Sigmoid colon (tissue), 7 donors: ENCODE data around the gene MCC. TPM values are rescaled to one million over a fixed set of nuclear protein-coding genes. Genes with fewer than 3 reads are reported as not detected.

ENCODE experiments used
- DNase-seq: peaks from one replicate; pipeline ENCODE4 v3.0.0-alpha.2; 2019
- H3K27ac ChIP-seq, 4 donors: fragments of 200-600 bp; sonication (generic); one replicate each; pipeline ENCODE4 v1.5.1; 2016 to 2019; ENCODE audit warnings: mild to moderate bottlenecking in 1 of 4
- H3K27me3 ChIP-seq, 3 donors: fragments of 200-600 bp; sonication (generic); one replicate each; pipeline ENCODE4 v1.5.1; 2019; ENCODE audit warnings: mild to moderate bottlenecking in 1 of 3
- H3K36me3 ChIP-seq, 4 donors: fragments of 200-600 bp; sonication (generic); one replicate each; pipeline ENCODE4 v1.5.1; 2016 to 2019
- H3K4me1 ChIP-seq, 4 donors: fragments of 200-600 bp; sonication (generic); one replicate each; pipeline ENCODE4 v1.5.1; 2017 to 2019
- H3K4me3 ChIP-seq, 4 donors: fragments of 200-600 bp; sonication (generic); one replicate each; pipeline ENCODE4 v1.5.1; 2017 to 2019; ENCODE audit warnings: mild to moderate bottlenecking in 2 of 4, moderate library complexity in 1 of 4
- H3K9me3 ChIP-seq, 4 donors: fragments of 200-600 bp in 3 of 4; sonication (generic) in 3 of 4; one replicate each; pipeline versions ENCODE4 v1.5.1 to v1.6.1; 2013 to 2019
- CTCF ChIP-seq, 4 experiments: fragments of 450-650 bp in 3 of 4; fragments of 200-600 bp in 1 of 4; IDR thresholded peaks; one replicate each; pipeline ENCODE4 v1.5.1; 2016 to 2019; ENCODE audit warnings: antibody characterized with exemption in 4 of 4, mild to moderate bottlenecking in 3 of 4, moderate library complexity in 2 of 4
- EP300 ChIP-seq, 4 donors: sonication (generic); formaldehyde crosslinking; IDR thresholded peaks; one replicate each; pipeline ENCODE4 v1.6.1; 2017; ENCODE audit warnings: antibody characterized with exemption in 4 of 4
- POLR2A ChIP-seq, 2 donors: fragments of 450-650 bp; IDR thresholded peaks; one replicate each; pipeline ENCODE4 v1.6.1; 2016; ENCODE audit warnings: antibody characterized with exemption in 2 of 2, mild to moderate bottlenecking in 2 of 2, moderate library complexity in 2 of 2
- POLR2AphosphoS5 ChIP-seq, 4 donors: sonication (generic); formaldehyde crosslinking; IDR thresholded peaks; one replicate each; pipeline ENCODE4 v1.6.1; 2017; ENCODE audit warnings: antibody characterized with exemption in 4 of 4
- WGBS, 2 donors: extraction: QIAGEN DNeasy Blood & Tissue Kit; methylation state at CpG; one replicate each; pipeline ENCODE4 v1.1.7; 2013; 5-methylcytosine and 5-hydroxymethylcytosine counted together
- intact Hi-C: fragments of 100-400 bp; cut with DNase I; formaldehyde crosslinking; loops from one replicate; pipeline ENCODE4 v1.15.1; 2023
- polyA plus RNA-seq, 3 donors: library from polyadenylated mRNA; stranded (reverse); fragments of 200-250 nt; gene quantifications; one replicate each; pipeline ENCODE4 v1.2.3, GENCODE V29; 2013
- total RNA-seq, 4 donors: library from RNA; depleted of rRNA; stranded (reverse); fragments of >200 nt; gene quantifications; one replicate each; pipeline ENCODE4 v1.1.0, GENCODE V29; 2016
- donor health status: healthy with polysubstance abuse.
- donor health status: Bipolar disorder and iron deficiency.
- donor health status: healthy.

The MCC gene
- total and polyA plus RNA-seq, 7 donors = 0.69 to 14.0 (median 9.1) TPM

DNA sequence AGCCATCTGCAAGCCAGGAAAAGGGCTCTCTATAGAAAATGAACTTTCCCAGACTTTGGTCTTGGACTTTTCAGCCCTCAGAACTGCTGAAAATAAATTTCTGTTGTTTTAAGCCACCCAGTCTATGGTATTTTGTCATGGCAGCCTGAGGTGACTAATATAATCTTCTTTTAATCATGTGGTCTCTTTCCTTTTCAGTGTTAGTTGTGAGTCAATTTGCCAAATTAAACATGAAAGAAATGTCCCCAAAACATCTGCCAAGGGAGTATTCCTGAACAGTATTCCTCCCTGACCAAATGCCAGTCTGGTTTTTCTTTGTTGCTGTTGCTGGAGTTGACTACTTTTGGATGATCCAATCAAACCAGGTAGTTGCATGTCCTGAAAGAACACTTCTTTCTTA lies 20.5 kb upstream of the MCC start:
- TF ChIP-seq POLR2A (IDR thresholded peaks at IDR 0.05) (no peak), CTCF (IDR thresholded peaks at IDR 0.05) (no peak), POLR2AphosphoS5 (IDR thresholded peaks at IDR 0.05) (no peak)

GRCh38 chr5:113507601-113508000 lies 19.3 kb upstream of the MCC start:
- H3K27me3 ChIP-seq = no peaks in the 10 kb centered on the region
- no peak overlapping the region for H3K27ac ChIP-seq
- no peaks in the 10 kb centered on the region for H3K36me3 ChIP-seq
- no peaks in the 10 kb centered on the region for H3K4me1 ChIP-seq
- H3K4me3 ChIP-seq = no peak overlapping the region
- DNase-seq = no peak
- intact Hi-C loops = no loop called here
- no peak for TF ChIP-seq POLR2AphosphoS5 (IDR thresholded peaks at IDR 0.05)
- TF ChIP-seq EP300 (IDR thresholded peaks at IDR 0.05) = no peak
- TF ChIP-seq CTCF (IDR thresholded peaks at IDR 0.05) = no peak
- TF ChIP-seq POLR2A (IDR thresholded peaks at IDR 0.05) = no peak
- no peaks in the 10 kb centered on the region for H3K9me3 ChIP-seq

More for the DNA sequence above, 20.5 kb upstream of the MCC start:
- DNase-seq = no peak
- Histone ChIP-seq H3K4me3 (no peak overlapping the region), H3K27me3 (no peaks in the 10 kb centered on the region), H3K4me1 (peaks cover 0 to 5% (median 0%) of the 10 kb centered on the region in 4 donors), H3K27ac (no peak overlapping the region), H3K9me3 (no peaks in the 10 kb centered on the region), H3K36me3 (no peaks in the 10 kb centered on the region)
- intact Hi-C loops = no loop called here

DNA sequence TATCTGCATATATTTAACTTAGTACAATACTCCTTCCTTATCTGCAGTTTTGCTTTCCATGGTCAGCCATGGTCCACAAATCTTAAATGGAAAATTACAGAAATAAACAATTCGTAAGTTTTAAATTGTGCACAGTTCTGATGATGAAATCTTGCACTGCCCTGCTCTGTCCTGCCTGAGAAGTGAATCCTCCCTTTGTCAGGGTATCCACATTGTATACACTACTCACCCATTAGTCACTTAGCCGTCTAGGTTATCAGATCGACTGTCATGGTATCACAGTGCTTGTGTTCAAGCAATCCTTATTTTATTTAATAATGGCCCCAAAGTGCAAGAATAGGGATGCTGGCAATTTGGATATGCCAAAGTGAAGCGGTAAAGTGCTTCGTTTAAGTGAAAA lies 16.9 kb upstream of the MCC start:
- Histone ChIP-seq H3K4me3 (no peak overlapping the region), H3K36me3 (no peaks in the 10 kb centered on the region), H3K4me1 (no peaks in the 10 kb centered on the region), H3K27ac (no peak overlapping the region), H3K27me3 (no peaks in the 10 kb centered on the region), H3K9me3 (peaks cover 0 to under 1% (median 0%) of the 10 kb centered on the region in 4 donors)
- no peak for DNase-seq
- WGBS, 2 donors = 88 to 93% methylated on average over 5 of the region's 5 CpGs
- intact Hi-C loops = no loop called here
- TF ChIP-seq CTCF (IDR thresholded peaks at IDR 0.05) = no peak
- TF ChIP-seq POLR2A (IDR thresholded peaks at IDR 0.05) = no peak
- no peak for TF ChIP-seq POLR2AphosphoS5 (IDR thresholded peaks at IDR 0.05)

DNA sequence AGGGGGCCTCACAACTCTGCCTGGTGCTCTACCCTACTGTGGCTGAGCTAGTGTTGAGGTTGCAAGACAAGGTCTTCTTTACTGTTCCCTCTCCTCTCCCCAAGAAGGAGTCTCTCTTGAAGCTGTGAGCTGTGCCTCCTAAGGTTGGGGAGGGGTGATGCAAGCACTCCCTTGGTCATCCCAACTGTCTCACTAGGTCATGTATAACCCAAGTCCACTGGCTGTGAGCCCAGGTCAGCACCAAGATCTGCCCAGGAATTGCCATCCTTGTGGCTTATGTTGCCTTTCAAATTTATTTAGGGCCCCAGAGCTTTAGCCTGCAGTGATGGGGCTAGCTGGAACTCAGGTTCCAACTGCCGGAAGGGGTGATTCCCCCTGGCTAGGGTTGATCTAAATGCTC lies 14.9 kb upstream of the MCC start:
- H3K9me3 ChIP-seq = peaks cover 0 to 1% (median 0%) of the 10 kb centered on the region in 4 donors
- DNase-seq = no peak
- H3K4me3 ChIP-seq = no peak overlapping the region
- no peaks in the 10 kb centered on the region for H3K4me1 ChIP-seq
- no peak for TF ChIP-seq POLR2AphosphoS5 (IDR thresholded peaks at IDR 0.05)
- TF ChIP-seq CTCF (IDR thresholded peaks at IDR 0.05) = no peak
- intact Hi-C loops = no loop called here
- H3K27ac ChIP-seq = no peak overlapping the region
- H3K27me3 ChIP-seq = no peaks in the 10 kb centered on the region
- H3K36me3 ChIP-seq = no peaks in the 10 kb centered on the region
- 95 to 98% methylated on average over 1 of the region's 1 CpG for WGBS, 2 donors

DNA sequence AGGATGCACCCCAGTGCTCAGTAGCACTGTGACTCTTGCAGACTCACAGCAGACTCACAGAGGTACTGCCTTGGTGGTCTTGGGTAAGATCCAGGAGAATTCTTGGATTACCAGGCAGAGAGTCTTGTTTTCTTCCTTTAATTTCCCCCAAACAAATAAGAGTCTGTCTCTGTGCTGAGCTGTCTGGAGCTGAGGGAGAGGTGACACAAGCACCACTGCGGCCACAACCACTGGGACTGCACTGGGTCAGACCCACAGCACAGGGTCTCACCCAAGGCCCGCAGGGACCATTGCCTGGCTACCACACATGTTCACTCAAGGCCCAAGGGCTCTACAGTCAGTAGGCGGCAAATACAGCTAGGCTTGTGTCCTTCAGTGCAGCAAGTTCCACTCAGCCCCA lies 13.8 kb upstream of the MCC start:
- Histone ChIP-seq H3K27ac (no peak overlapping the region), H3K4me1 (no peaks in the 10 kb centered on the region), H3K27me3 (no peaks in the 10 kb centered on the region), H3K36me3 (no peaks in the 10 kb centered on the region), H3K9me3 (peaks cover 0 to 1% (median 0%) of the 10 kb centered on the region in 4 donors), H3K4me3 (no peak overlapping the region)
- intact Hi-C loops = no loop called here
- WGBS, 2 donors = 96 to 98% methylated on average over 3 of the region's 3 CpGs
- DNase-seq = no peak
- TF ChIP-seq CTCF (IDR thresholded peaks at IDR 0.05) (no peak), POLR2AphosphoS5 (IDR thresholded peaks at IDR 0.05) (no peak), EP300 (IDR thresholded peaks at IDR 0.05) (no peak), POLR2A (IDR thresholded peaks at IDR 0.05) (no peak)
